HEK293 (cell line): ENCODE data around the gene TM2D1.

Experiments
- CTCF ChIP-seq: fragments of 450-650 bp; formaldehyde crosslinking; IDR thresholded peaks from 2 replicates; pipeline ENCODE4 v1.5.1; 2016; ENCODE audit warnings: missing biosample characterization, missing genetic modification characterization
- IKZF3 ChIP-seq: fragments of 450-650 bp; IDR thresholded peaks from 2 replicates; pipeline ENCODE4 v1.5.0; 2018; ENCODE audit warnings: missing biosample characterization, mild to moderate bottlenecking, missing genetic modification characterization, moderate library complexity
- SP2 ChIP-seq: fragments of 450-650 bp; formaldehyde crosslinking; IDR thresholded peaks from 2 replicates; pipeline ENCODE4 v1.5.1; 2016; ENCODE audit warnings: missing biosample characterization, missing genetic modification characterization
- YY1 ChIP-seq: fragments of 450-650 bp; formaldehyde crosslinking; IDR thresholded peaks from 2 replicates; pipeline ENCODE4 v1.5.1; 2018; ENCODE audit warnings: missing biosample characterization, missing genetic modification characterization
- ZBTB21 ChIP-seq: fragments of 450-650 bp; formaldehyde crosslinking; IDR thresholded peaks from 2 replicates; pipeline ENCODE4 v1.5.1; 2017; ENCODE audit warnings: missing biosample characterization, missing genetic modification characterization
- ZBTB49 ChIP-seq: fragments of 450-650 bp; formaldehyde crosslinking; IDR thresholded peaks from 2 replicates; pipeline ENCODE4 v1.5.1; 2016; ENCODE audit warnings: missing biosample characterization, missing genetic modification characterization, low read depth
- ZBTB7A ChIP-seq: fragments of 450-650 bp; formaldehyde crosslinking; IDR thresholded peaks from 2 replicates; pipeline ENCODE4 v1.5.1; 2016; ENCODE audit warnings: low read depth, missing biosample characterization, missing genetic modification characterization
- ZIC2 ChIP-seq: fragments of 450-650 bp; formaldehyde crosslinking; IDR thresholded peaks from 2 replicates; pipeline ENCODE4 v1.5.1; 2016; ENCODE audit warnings: missing biosample characterization, missing genetic modification characterization
- ZNF23 ChIP-seq: fragments of 450-650 bp; formaldehyde crosslinking; IDR thresholded peaks from 2 replicates; pipeline ENCODE4 v1.5.1; 2016; ENCODE audit warnings: missing biosample characterization, missing genetic modification characterization, borderline replicate concordance
- ZNF24 ChIP-seq: fragments of 450-650 bp; formaldehyde crosslinking; IDR thresholded peaks from 2 replicates; pipeline ENCODE4 v1.5.1; 2016; ENCODE audit warnings: missing biosample characterization, missing genetic modification characterization
- ZNF398 ChIP-seq: fragments of 450-650 bp; formaldehyde crosslinking; IDR thresholded peaks from 2 replicates; pipeline ENCODE4 v1.5.1; 2017; ENCODE audit warnings: missing biosample characterization, missing genetic modification characterization
- ZNF558 ChIP-seq: fragments of 450-650 bp; formaldehyde crosslinking; IDR thresholded peaks from 2 replicates; pipeline ENCODE4 v1.5.1; 2016; ENCODE audit warnings: missing biosample characterization, missing genetic modification characterization
- ZNF621 ChIP-seq: fragments of 450-650 bp; formaldehyde crosslinking; IDR thresholded peaks from 2 replicates; pipeline ENCODE4 v1.5.1; 2017; ENCODE audit warnings: missing biosample characterization, missing genetic modification characterization
- TF ChIP-seq, protein P1 (sequence below): fragments of 450-650 bp; formaldehyde crosslinking; IDR thresholded peaks from 2 replicates; pipeline ENCODE4 v1.5.1; 2016; ENCODE audit warnings: missing biosample characterization, missing genetic modification characterization, borderline replicate concordance

- no peak for TF ChIP-seq CTCF (tag by site-specific recombination)
- TF ChIP-seq ZNF24, result no peak
- no peak for TF ChIP-seq IKZF3 (tag by site-specific recombination)
- TF ChIP-seq ZBTB49 (tag by site-specific recombination), result no peak
- TF ChIP-seq ZBTB21 (tag by site-specific recombination), result no peak
- no peak for TF ChIP-seq ZBTB7A (tag by site-specific recombination)
- TF ChIP-seq ZNF558 (tag by site-specific recombination), result no peak
- no peak for TF ChIP-seq ZNF23 (tag by site-specific recombination)
- TF ChIP-seq, protein P1, sequence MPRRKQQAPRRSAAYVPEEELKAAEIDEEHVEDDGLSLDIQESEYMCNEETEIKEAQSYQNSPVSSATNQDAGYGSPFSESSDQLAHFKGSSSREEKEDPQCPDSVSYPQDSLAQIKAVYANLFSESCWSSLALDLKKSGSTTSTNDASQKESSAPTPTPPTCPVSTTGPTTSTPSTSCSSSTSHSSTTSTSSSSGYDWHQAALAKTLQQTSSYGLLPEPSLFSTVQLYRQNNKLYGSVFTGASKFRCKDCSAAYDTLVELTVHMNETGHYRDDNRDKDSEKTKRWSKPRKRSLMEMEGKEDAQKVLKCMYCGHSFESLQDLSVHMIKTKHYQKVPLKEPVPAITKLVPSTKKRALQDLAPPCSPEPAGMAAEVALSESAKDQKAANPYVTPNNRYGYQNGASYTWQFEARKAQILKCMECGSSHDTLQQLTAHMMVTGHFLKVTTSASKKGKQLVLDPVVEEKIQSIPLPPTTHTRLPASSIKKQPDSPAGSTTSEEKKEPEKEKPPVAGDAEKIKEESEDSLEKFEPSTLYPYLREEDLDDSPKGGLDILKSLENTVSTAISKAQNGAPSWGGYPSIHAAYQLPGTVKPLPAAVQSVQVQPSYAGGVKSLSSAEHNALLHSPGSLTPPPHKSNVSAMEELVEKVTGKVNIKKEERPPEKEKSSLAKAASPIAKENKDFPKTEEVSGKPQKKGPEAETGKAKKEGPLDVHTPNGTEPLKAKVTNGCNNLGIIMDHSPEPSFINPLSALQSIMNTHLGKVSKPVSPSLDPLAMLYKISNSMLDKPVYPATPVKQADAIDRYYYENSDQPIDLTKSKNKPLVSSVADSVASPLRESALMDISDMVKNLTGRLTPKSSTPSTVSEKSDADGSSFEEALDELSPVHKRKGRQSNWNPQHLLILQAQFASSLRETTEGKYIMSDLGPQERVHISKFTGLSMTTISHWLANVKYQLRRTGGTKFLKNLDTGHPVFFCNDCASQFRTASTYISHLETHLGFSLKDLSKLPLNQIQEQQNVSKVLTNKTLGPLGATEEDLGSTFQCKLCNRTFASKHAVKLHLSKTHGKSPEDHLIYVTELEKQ, result no peak
- no peak for TF ChIP-seq SP2 (tag by site-specific recombination)
- TF ChIP-seq ZNF398 (tag by site-specific recombination), result no peak
- TF ChIP-seq YY1 (tag by site-specific recombination), result no peak
- TF ChIP-seq ZIC2 (tag by site-specific recombination), result no peak
- no peak for TF ChIP-seq ZNF621 (tag by site-specific recombination)
Observed at GRCh38 chr1:61687901-61688300, 37.0 kb downstream of the TM2D1 start.
